NCI-H446 treated with DMSO at 0.1 percent for 48 hours (cell line): ENCODE results near the gene DIAPH1.
A peak's percentile ranks its signal among the peaks of the same experiment; 100 is the strongest.

ENCODE experiments used
- DNase-seq: peaks from one replicate; lab custom pipeline; 2025; lab: John Stamatoyannopoulos, UW

DIAPH1 gene

DNA sequence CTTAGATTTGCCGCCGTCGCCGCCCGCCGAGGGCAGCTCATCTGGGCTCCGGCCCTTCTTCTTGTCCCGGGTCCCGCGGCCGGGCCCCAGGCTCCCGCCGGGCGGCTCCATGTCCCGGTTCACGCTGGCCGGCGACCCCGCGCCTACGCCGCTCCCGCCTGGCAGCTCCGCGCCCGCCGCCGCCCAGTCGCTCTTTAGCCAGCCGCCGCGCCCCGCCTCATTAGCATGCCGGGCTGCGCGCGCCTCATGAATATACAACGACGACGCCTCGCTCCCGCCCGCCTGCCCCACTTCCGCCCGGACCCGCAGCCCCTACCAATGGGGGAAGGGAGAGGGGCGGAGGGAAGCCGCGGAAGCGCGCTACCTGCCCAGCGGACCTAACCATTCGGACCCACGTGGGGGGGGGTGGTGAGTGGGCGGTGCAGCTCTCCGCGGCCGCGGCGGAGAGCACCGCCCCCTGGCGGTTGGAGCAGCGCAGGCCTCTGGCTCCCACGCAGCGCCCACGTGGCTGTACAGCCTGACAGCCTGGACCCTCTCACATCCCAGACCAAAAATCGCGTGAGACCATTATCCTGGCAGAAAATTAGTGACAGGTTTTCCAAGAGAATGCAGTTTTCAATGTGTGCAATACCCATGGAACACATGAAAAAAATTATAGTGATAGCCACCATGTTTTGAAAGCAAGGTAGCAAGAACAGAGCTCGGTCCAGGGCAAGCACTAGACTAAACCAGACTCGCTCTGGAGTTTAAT, at the start of gene DIAPH1:
Gene DIAPH1, minus strand, starts transcription at position 197 of the 751 bp plus-strand sequence. Its CDS starts 86 bp downstream, at position 111.
- peak; percentile 85 for DNase-seq

DNA sequence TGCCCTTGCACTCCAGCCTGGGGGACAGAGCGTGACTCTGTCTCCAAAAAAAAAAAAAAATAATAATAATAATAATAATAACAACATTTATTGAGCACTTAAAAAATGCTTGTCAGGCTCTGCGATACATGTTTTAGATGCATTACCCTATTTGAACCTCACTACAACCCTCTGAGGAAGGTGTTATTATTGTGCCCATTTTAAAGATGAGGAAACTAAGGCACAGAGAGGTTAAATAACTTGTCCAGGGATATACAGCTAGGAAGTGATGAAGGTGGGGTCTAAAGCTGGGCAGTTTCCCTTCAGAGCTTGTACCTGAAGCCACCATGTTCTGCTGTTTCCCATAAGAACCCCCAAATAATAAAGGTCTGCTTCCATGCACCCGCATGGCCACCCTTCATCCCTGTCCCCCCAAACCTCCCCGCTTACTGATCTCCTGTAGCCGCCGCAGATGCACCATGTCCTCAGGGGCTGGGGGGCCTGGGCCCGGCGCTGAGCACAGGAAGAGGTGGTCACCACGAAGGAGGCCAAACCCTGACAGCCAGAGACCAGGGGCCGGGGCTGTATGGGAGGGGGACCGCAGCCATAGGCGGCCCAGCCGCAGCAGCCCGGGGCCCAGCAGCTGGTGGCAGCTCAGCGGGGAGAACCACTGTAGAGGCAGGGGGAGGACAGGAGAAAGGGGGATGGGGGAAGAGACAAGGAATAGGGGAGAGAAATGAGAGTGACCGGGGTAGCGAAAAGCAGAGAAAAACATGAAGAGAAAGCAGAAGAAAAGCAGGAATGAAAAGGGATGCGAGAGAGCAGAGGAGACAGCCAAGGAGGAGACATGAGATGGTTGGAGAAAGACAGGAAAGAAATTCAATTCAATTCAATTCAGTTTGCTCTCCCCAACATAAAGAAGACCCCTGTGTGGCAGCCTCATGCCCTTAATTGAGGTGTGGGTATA, 47.5 kb upstream of the DIAPH1 start:
- DNase-seq: no peak

DNA sequence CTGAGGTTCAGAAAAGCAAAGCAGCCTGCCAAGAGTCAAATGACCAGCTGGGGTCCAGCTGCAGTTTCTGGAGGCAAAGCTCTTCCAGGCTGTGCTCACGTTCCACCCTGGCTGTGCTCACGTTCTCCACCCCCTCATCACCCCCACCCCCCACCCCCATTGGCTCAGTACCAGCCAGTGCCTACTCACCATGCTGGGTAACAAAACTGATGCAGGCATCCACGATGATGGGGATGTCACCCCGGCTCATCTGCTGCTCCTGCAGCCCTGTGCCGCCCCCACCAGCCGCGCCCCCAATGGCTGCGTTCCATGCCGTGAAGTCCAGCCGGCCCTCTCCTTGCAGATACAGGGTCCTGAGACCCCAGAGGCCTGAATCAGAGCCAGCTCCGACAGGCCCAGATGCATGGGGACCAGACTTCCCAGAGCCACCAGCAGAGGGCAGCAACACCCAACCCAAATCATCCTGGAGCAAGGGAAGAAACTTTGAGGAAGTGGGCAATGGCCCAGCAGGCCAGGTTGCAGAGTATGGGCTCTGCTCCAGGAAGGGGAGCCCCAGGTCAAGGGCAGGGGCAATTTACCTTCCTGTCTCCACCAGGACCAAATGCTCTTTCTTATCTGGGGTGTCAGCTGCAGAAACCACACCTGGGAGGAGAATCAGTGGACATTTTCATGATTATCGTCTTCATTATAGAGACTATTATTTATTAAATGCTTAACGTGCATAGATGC, 46.1 kb upstream of the DIAPH1 start:
- peak; percentile 0 for DNase-seq

DNA sequence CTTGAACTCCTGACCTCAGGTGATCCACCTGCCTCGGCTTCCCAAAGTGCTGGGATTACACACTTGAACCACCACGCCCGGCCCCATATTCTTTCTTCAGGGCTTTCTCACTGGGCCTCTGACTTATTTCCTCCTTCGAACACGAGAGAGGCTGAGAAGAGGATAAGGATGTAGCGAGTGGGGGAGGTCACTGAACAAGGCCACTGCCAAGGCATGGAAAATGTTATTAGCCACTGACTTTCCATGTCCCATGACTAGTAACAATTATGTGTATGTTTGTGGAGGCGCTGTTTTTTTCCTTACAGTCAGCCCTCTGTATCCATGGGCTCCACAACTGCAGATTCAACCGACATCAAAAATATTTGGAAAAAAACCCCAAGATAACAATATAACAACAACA, 44.7 kb upstream of the DIAPH1 start:
- DNase-seq: no peak

DNA sequence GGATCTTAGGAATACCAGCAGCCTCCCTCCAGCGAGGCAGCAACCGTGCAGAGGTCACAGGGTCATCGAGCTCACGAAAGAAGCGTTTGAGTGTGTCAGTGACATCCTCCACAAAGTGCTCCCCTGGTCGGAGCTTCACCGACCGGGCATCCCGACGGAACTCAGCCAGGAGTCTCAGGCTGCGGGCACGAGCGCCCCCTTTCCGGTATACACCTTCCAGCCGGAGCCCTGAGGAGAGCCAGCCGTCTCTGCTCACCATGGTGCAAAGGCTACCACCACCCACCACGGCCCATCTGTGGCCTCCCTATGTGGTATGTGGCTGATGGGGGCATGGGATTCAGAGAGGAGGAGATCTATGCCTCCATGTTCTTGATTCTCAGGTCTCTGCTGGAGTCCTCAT, 43.2 kb upstream of the DIAPH1 start:
- no peak for DNase-seq

DNA sequence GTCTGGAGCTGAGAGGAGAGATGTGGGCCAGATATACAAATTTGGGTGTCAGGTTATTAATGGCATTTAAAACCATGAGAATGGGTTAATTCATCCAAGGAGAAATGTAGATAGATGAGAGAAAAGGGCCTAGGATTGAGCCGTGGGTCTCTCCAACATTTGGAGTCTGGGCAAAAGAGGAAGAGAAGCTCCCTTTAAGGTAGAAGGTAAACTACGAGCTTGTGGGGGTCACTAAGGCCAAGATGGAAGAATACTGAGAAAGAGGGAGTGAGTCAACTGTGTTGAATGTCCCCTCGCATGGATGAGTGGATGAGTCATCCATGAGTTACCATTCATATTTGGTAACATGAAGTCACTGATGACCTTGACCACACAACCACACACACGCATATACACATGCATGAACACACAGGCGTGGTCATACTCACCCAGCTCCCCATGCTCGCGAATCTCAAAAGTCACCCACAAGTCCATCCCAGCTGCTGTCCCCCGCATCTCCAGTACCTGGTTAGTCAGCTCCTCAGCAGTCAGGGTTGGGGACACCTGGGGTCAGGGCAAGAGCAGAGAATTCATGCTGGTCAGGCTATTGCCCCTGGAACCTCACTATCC, 39.2 kb upstream of the DIAPH1 start:
- DNase-seq: no peak

DNA sequence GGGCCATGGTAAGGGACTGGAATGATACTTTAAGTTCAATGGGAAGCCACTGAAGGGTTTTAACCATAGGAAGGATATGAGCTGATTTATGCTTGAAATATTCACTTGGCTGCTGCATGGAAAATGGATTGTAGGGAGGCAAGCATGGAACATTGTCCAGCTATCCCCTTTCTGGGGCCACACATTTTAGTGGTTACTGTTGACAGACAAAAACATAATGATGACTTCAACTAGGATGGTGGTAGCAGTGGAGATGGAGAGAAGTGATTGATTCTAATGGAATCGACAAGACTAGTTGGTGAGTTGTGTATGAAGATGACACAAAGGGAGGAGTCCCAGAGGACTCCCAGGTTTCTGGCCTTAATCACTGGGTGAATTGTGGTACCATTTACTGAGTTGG, 38.6 kb upstream of the DIAPH1 start:
- DNase-seq: no peak

DNA sequence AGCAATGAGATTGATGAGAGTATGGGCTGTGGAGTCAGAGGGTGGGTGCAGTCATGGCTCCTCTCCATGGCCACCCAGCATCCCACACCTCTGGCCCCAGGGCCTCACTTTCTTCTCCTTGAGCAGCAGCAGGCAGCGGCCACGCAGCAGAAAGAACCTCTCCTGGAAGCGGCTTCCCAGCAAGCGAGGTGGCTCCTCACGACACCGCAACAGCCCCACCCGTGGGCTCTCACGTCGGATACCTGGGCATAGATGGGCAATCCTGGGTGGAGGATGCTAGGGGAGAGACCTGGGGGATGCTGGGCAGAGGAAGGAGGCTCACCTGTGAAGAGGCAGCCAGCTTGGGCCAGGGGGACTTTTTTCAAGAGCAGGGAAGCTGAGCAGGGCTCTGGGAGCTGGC, 37.6 kb upstream of the DIAPH1 start:
- no peak for DNase-seq

DNA sequence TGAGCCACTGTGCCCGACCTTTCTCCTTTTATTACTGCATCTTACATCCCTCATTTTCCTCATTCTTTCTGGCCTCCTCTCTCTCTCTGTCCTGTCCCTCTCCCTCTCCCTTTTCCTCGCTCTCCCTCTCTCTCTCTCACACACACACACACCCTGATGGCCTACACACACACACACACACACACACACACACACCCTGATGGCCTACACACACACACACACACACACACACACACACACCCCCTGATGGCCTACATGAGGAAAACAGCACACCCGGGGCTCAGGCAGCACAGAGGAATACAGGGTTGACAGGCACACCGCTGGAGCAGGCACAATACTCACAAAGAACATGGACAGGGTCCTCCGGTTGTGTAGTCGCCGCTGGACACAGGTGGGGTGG, 36.2 kb upstream of the DIAPH1 start:
- DNase-seq: no peak

DNA sequence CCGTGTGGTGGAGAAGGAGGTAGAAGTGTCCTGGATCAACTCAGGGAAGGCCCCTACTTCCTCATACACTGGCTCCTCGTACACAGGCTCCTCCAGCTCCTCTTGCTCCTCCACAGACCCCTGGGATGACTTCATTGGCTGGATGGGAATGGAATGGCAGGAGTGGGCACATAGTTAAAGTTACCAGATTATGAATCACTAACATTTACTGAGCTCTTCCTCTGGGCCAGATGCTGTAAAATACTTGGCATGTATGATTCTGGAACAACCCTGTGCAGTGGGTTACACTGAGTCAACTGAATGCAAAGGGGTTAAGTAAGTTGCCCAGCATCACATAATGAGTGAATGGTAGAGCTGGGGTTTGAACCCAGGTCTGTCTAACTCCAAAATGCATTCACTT, 35.5 kb upstream of the DIAPH1 start:
- no peak for DNase-seq

DNA sequence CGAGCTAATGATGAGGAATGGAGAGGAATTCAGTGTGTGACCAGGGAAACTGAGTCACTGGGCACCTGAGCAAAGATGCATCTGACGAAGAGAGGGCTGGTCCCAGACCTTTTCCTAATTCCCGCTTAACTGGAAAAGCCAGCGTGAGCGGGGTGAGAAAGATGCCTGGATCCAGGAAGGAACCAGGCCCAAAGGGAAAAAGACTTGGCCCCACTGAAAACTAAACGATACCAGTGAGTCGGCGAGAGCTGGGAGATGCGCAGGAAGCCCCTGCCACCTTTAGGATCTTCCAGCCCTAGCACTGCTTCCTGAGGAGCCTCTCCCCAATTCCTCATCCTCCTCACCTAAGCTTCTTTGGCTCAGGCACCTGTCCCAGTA, 32.9 kb upstream of the DIAPH1 start:
- DNase-seq: no peak

DNA sequence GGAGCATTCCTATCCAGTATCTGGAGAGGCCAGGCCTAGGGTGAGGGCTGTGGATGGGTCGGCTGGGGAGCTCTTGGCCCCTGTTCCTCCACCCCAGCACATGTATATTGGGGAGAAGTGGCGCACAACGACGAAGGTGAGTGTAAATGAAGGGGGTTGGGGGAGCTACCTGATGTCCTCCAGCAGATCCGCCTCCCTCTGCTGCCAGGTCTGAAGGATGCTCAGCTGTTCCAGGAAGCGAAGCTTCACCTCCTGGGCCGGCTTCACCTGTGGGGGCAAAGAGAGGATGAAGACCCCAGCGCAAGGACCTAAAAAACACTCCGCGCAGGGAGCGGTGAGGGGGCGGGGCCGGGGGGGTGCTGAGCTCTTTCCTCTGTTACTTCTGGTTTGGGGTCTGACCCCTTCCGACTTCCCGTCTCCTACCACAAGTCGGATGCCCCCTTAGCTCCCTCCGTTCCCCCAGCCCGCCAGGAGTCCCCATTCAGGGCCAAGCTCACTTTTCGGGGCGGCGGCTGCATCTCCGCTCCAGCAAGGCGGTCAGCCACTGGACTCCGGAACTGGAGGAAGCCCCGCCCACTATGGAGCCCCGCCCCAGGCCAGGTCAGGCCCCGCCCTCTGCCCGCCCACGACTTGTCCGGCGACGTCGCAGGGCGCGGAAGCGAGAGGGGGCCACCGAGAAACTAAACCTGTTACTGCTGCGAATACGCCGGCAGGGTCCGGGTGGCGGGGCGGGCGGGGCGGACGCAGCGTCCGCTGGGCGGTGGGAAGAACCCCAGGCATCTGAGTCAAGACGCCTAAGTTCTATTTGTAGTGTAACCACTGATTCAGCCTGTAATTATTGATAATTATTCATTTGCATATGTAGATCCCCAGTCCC, 32.3 kb upstream of the DIAPH1 start, which contains the start of gene FCHSD1:
Gene FCHSD1, minus strand, starts transcription at position 568 of the 877 bp plus-strand sequence. Its CDS starts 50 bp downstream, at position 518.
- DNase-seq: no peak

DNA sequence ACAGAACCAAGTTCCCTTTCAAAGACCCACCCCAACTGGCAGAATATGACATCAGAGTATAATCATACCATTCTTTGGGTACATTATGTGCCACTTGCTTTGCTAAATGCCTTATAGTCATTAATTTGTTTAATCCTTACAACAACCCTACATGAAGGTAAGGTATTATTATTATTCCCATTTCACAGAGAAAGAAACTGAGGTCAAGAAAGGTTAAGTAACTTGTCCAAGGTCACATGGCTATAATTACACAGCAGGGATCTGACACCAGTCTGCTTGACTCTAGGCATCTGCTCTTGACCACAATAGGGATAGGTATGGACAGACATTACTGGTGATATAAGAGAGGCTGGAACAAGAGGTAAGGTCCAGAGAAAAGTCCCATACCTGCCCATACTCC, 31.2 kb upstream of the DIAPH1 start:
- no peak for DNase-seq

DNA sequence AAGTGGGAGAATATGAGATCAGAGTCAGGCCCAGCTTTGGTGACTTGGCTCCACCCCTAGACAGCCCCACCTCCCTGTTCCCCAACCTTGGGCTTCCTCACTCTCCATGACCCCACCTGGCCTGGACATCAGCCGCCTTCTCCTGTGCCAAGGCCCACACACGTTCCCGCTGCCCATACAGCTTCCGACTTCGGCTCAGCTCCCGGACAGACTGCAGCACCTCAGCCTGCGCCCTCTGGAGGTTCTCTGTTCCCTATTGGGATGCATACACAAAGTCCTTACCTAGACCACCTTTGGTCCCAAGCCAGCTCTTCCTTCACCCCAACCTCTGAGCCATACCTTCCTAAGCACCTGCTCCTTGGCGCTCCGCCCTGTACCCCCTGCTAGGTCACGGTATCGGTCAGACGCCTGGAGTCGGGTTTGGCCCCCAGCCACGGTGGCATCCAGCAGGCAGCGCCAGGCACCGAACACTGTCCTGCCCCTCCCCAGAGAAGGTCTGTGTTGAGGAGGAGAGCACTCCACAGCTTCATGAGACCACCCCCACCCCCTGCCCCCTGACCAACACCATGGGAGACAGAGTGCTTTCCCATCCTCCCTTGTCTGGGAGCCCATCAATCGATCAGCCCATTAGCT, 30.4 kb upstream of the DIAPH1 start:
- no peak for DNase-seq

DNA sequence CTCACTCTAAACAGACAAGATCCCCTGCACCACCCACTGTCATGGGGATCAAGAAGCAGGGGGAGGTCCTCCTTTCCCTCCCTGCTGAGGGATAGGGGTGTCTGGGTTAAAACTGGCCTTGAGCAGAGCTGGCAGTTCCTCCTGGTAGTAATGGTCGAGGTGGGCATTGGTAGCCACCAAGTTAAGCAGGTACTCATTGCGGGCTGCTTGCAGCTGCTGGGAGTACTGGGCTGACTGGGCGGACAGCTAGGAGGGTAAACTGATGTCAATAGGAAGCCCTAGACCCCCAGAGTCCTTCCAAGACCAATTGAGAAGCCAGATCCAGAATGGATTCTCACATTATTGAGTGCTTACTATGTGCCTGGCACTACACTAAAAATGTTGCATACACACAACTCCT, 29.1 kb upstream of the DIAPH1 start:
- no peak for DNase-seq

DNA sequence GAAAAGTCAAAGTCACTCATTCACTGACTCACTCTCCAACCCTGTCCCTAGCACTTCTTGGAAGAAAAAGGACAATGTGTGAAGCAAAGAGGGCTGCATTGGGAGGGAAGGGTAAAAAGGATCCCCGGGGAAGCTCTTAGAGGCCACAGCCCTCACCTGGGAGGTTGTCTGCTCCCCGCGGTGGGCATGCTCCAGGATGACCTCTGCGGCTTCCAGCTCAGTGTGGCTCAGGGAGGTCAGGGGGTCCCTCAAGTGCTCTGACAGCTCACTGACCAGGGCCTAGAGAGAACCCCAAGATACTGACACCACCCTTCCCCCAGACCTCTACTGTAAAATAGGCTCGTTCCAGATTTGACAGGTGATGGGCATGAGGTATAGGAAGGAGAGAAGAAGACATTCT, 28.4 kb upstream of the DIAPH1 start:
- DNase-seq: no peak

DNA sequence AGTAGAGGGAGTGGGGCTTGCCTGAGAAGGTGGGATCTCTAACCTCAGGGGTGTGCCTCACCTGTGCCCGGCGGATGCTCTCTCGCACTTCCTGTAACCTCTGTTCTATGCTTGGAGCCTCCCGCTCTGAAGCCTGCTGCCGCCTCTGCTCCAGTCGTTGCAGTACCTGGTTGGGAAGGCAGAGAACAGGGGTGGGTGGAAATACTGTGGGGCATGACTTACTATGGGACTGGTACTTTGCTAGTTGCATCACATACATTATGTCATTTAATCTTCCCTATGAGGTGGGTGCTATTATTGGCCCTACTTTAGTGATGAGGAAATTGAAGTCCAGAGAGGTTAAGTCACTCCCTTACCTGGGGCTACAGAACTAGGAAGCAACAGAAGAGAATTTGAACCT, 27.2 kb upstream of the DIAPH1 start:
- no peak for DNase-seq

DNA sequence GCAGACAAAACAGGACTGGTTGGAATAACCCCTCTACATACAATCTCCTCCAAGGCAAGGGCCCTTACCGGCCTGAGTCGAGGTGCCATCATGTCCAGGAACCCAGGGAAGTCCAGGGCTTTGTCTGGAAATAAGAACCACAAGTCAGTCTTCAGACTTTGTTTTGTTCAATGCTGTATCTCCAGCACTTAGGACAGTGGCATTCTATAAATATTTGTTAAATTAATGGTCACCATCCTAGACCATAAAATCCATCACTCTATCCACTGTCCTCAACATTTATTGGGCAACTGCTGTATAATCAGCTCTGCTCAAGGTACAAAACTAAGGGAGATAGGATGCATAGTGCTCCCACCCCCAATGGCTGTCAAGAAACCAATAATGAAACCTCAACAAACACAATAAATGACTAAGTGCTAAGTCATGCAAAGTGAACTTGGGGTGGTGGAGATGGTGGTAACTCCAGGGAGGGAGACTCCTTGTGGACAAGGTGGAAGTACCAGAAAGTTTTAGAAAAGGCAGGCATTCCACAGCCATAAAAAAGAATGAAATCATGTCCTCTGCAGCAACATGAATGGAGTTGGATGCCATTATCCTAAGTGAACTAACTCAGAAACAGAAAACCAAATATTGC, 23.0 kb upstream of the DIAPH1 start:
- no peak for DNase-seq

DNA sequence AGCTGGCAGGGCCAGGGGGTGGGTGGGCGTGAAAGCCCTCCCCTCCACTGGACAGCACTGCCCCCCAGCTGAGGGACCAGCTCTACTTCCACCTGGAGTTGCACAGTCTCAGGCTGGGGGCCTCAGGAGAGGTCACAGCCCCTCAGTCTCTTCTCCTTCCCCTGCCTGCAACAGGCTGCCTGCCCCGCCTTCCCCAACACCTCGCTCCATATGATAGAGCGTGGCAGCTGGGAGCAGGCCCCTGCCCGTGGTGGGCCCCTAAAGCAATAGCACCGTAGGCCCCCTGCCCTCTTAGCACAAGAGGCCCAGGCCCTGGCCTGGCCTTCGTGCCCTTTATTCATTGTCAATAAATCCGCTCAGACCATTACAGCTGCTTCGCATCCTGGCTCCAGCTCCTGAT, 21.9 kb upstream of the DIAPH1 start:
- DNase-seq: no peak

DNA sequence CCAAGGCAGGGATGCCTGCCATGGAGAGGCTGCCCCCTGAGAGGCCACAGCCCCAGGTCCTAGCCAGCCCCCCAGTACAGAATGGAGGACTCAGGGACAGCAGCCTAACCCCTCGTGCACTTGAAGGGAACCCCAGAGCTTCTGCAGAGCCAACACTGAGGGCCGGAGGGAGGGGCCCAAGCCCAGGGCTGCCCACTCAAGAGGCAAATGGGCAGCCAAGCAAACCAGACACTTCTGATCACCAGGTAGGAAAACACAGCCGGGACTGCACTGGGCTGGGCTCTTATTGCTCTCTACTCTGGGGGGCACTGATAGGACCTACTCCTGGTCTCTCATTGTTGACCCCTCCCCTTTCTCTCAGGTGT, 21.2 kb upstream of the DIAPH1 start:
- no peak for DNase-seq
